ENCODE data around the gene GSX2.

Gene GSX2

DNA sequence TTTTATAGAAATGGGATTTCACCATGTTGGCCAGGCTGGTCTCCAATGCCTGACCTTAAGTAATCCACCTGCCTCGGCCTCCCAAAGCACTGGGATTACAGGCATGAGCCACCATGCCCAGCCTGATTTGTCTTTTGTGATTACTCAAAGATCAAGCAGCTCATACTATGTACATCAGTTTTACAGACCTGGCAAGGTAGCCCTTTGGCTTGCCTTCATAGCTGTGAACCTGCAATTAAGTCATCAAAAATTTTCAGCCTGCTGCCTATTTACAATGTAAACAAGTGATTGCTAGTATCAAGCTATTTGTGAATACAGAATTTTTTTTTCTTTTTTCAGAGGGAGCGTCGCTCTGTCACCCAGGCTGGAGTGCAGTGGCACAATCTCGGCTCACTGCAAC lies 46.2 kb downstream of the GSX2 start:
- H3K27ac ChIP-seq: no peak overlapping the region
- no peak overlapping the region for H3K4me3 ChIP-seq

DNA sequence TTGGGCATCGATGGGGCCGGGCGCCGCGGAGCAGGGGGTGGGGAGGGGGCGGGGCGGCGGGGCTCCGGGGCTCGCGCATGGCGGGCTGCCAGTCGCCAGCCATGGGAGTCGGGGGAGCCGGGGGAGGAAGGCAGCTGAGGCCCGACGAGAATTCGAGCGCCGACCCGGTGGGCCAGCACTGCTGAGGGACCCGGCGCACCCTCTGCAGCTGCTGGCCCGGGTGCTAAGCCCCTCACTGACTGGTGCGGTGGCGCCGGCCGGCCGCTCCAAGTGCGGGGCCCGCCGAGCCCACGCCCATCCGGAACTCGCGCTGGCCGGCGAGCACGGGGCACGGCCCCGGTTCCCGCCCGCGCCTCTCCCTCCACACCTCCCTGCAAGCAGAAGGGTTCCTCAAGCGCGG lies 49.4 kb downstream of the GSX2 start:
- no peak overlapping the region for H3K4me3 ChIP-seq
- no peak overlapping the region for H3K27ac ChIP-seq

All from skin epidermis (tissue), 12 donors.